GM23338 (cell line): ENCODE measurements around the gene ZNF543. TPM values are rescaled to one million over a fixed set of nuclear protein-coding genes. Genes with fewer than 3 reads are reported as not detected.
A peak's percentile ranks its signal among the peaks of the same experiment; 100 is the strongest.

ENCODE experiments used
- ATAC-seq: fragments of 200-7000 bp; cut with Tn5 transposase; 3 replicates; pipeline ENCODE4 v1.9.1; 2020
- DNase-seq: peaks from one replicate; pipeline ENCODE4 v3.0.0-alpha.2; 2015; ENCODE audit warnings: low spot score
- H2AFZ ChIP-seq: fragments of 200-600 bp; sonication (generic); 2 replicates; pipeline ENCODE4 v1.8.0; 2016; ENCODE audit warnings: antibody characterized with exemption, mild to moderate bottlenecking, moderate library complexity
- H3F3A ChIP-seq: fragments of 200-600 bp; sonication (generic); replicated peaks from 2 replicates; pipeline ENCODE4 v1.8.0; 2017; ENCODE audit warnings: antibody characterized with exemption, mixed run types, low read depth
- H3K27ac ChIP-seq: fragments of 200-600 bp; sonication (generic); 2 replicates; pipeline ENCODE4 v1.6.1; 2016; ENCODE audit warnings: low read depth
- H3K27me3 ChIP-seq: fragments of 200-600 bp; sonication (generic); 2 replicates; pipeline ENCODE4 v1.8.0; 2016; ENCODE audit warnings: mild to moderate bottlenecking, mixed run types, moderate library complexity; ENCODE audit not compliant: insufficient read depth
- H3K36me3 ChIP-seq: fragments of 200-600 bp; sonication (generic); 2 replicates; pipeline ENCODE4 v1.8.0; 2016; ENCODE audit warnings: mild to moderate bottlenecking; ENCODE audit not compliant: insufficient read depth
- H3K4me1 ChIP-seq: fragments of 200-600 bp; sonication (generic); 2 replicates; pipeline ENCODE4 v1.8.0; 2016; ENCODE audit warnings: mild to moderate bottlenecking, moderate library complexity; ENCODE audit not compliant: insufficient read depth
- H3K4me2 ChIP-seq: fragments of 200-600 bp; sonication (generic); 2 replicates; pipeline ENCODE4 v1.7.1; 2017; ENCODE audit warnings: mixed run types
- H3K4me3 ChIP-seq: fragments of 200-600 bp; sonication (generic); 2 replicates; pipeline ENCODE4 v1.6.1; 2016; ENCODE audit warnings: mixed run types
- H3K79me2 ChIP-seq: fragments of 200-600 bp; sonication (generic); replicated peaks from 2 replicates; pipeline ENCODE4 v1.8.0; 2017; ENCODE audit warnings: mild to moderate bottlenecking; ENCODE audit not compliant: insufficient read depth
- H3K9me2 ChIP-seq: fragments of 200-600 bp; sonication (generic); 2 replicates; pipeline ENCODE4 v1.8.0; 2017; ENCODE audit not compliant: insufficient read depth
- H4K20me1 ChIP-seq: fragments of 200-600 bp; sonication (generic); replicated peaks from 2 replicates; pipeline ENCODE4 v1.8.0; 2017; ENCODE audit warnings: mild to moderate bottlenecking; ENCODE audit not compliant: insufficient read depth
- H3K27ac Mint-ChIP-seq: 2 replicates; pipeline ENCODE4 v1.8.0; 2020; ENCODE audit warnings: inconsistent platforms, mild to moderate bottlenecking, moderate library complexity, mixed read lengths
- H3K27me3 Mint-ChIP-seq: 3 replicates; pipeline ENCODE4 v1.8.0; 2022; ENCODE audit warnings: low read depth, mild to moderate bottlenecking, moderate library complexity, mixed read lengths, inconsistent platforms; ENCODE audit not compliant: insufficient read depth, poor library complexity
- H3K36me3 Mint-ChIP-seq: 3 replicates; pipeline ENCODE4 v1.8.0; 2021; ENCODE audit warnings: low read depth, mild to moderate bottlenecking, inconsistent platforms, moderate library complexity, mixed read lengths
- H3K4me1 Mint-ChIP-seq: 3 replicates; pipeline ENCODE4 v1.8.0; 2020; ENCODE audit warnings: mild to moderate bottlenecking, inconsistent platforms, mixed read lengths
- H3K4me3 Mint-ChIP-seq: 3 replicates; pipeline ENCODE4 v1.8.0; 2021; ENCODE audit warnings: moderate library complexity, mild to moderate bottlenecking, inconsistent platforms, mixed read lengths
- H3K9me3 Mint-ChIP-seq: 3 replicates; pipeline ENCODE4 v1.8.0; 2020; ENCODE audit warnings: moderate library complexity, mild to moderate bottlenecking, inconsistent platforms, mixed read lengths
- CREB1 ChIP-seq: fragments of 250-450 bp; sonication (Bioruptor Pico); IDR thresholded peaks from 2 replicates; pipeline ENCODE4 v1.5.0; 2020; ENCODE audit warnings: low read depth, mild to moderate bottlenecking, moderate library complexity
- JUNB ChIP-seq: IDR thresholded peaks from one replicate; pipeline ENCODE4 v1.6.1; 2016; ENCODE audit warnings: antibody characterized with exemption; ENCODE audit not compliant: unreplicated experiment
- NANOG ChIP-seq: IDR thresholded peaks from 2 replicates; pipeline ENCODE4 v1.6.1; 2016; ENCODE audit warnings: antibody characterized with exemption, borderline replicate concordance
- POLR2AphosphoS5 ChIP-seq: IDR thresholded peaks from 2 replicates; pipeline ENCODE4 v1.6.1; 2016; ENCODE audit warnings: antibody characterized with exemption, low read depth
- ZNF114 ChIP-seq: fragments of 250-450 bp; sonication (Bioruptor Pico); IDR thresholded peaks from 2 replicates; pipeline ENCODE4 v1.5.0; 2020; ENCODE audit warnings: mild to moderate bottlenecking, moderate library complexity
- ZNF331 ChIP-seq: fragments of 250-450 bp; sonication (Bioruptor Pico); IDR thresholded peaks from 2 replicates; pipeline ENCODE4 v1.5.0; 2020; ENCODE audit warnings: low read depth, mild to moderate bottlenecking, moderate library complexity
- polyA plus RNA-seq: library from polyadenylated mRNA; unstranded; fragments of >200 nt; fragmentation: Nextera tagmentation; extraction: Ambion mirVana; gene quantifications from 2 replicates; pipeline ENCODE4 v1.2.1, GENCODE V29; 2016
- total RNA-seq: library from RNA; depleted of rRNA; stranded (reverse); fragments of >200 nt; shearing (Covaris generic); gene quantifications from 2 replicates; pipeline ENCODE4 v1.2.3, GENCODE V29; 2014
- TF ChIP-seq, protein P1 (sequence below): fragments of 250-450 bp; sonication (Bioruptor Pico); IDR thresholded peaks from 2 replicates; pipeline ENCODE4 v1.5.0; 2020; ENCODE audit warnings: mild to moderate bottlenecking, moderate library complexity
- TF ChIP-seq, protein P2 (sequence below), 2 experiments: fragments of 200-600 bp in 1 of 2; sonication (generic) in 1 of 2; conservative IDR thresholded peaks; 2 replicates each; pipeline versions ENCODE4 v1.5.1 to v1.6.1; 2016 to 2017; ENCODE audit warnings: antibody characterized with exemption in 2 of 2, low read depth in 2 of 2, mild to moderate bottlenecking in 2 of 2, moderate library complexity in 1 of 2

ZNF543 gene
- total and polyA plus RNA-seq, 2 experiments from 2014 or later: 2.4 to 10.3 TPM

DNA sequence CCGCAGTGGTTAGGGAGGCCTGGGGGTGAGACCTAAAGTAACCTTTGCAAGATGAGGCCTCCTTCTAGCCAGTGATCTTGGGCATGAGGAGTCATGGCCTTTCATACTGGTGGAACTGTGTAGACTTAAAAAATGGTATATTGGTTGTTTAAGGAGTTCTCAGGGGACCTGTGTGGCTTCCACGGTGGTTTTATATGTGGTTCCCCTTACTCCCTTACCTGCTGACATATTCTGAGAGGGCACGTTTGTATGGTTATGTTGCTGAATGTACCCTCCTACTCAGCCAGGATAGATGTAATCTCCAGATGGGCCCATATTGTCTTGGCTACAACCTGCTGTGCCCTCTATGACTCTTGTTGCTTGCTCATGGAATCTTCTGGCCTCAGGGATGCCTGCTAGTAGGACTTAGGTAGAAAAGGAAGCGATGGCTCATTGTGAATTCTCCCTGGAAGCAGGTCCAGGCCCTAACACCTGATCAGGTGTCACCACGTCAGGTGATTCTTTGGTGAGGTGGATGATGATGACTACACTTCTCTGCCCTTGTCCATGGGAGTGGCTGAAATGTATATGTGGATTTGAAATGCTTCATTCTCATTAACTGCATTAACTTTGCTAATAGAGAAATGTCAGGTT, 38.1 kb upstream of the ZNF543 start:
- no peak for DNase-seq

More for the DNA sequence above, 38.1 kb upstream of the ZNF543 start:
- no peaks in the 10 kb centered on the region for H3K27me3 ChIP-seq
- H3K27ac ChIP-seq: no peak overlapping the region
- peaks cover 13% of the 10 kb centered on the region for H3K4me1 ChIP-seq
- H3K9me3 Mint-ChIP-seq: no peaks in the 10 kb centered on the region; the same call in 2 of the 3 replicates
- no peak for ATAC-seq
- H3K4me3 Mint-ChIP-seq: no peak overlapping the region; the same call in 2 of the 3 replicates
- peak overlapping the region; percentile 100 for H3K4me2 ChIP-seq
- H3K27me3 Mint-ChIP-seq: peaks cover 9% of the 10 kb centered on the region
- H3K4me1 Mint-ChIP-seq: peaks cover 11% of the 10 kb centered on the region
- no peak overlapping the region for H3K27ac Mint-ChIP-seq
- H2AFZ ChIP-seq: no peak overlapping the region
- H3K4me3 ChIP-seq: peak overlapping the region; percentile 68
- H3K36me3 Mint-ChIP-seq: peaks cover 57% of the 10 kb centered on the region
- H3K79me2 ChIP-seq: peaks cover 67% of the 10 kb centered on the region
- no peaks in the 10 kb centered on the region for H3F3A ChIP-seq
- H3K36me3 ChIP-seq: peaks cover 24% of the 10 kb centered on the region
- peaks cover 38% of the 10 kb centered on the region for H4K20me1 ChIP-seq
- H3K9me2 ChIP-seq: no peaks in the 10 kb centered on the region
- TF ChIP-seq, protein P1, sequence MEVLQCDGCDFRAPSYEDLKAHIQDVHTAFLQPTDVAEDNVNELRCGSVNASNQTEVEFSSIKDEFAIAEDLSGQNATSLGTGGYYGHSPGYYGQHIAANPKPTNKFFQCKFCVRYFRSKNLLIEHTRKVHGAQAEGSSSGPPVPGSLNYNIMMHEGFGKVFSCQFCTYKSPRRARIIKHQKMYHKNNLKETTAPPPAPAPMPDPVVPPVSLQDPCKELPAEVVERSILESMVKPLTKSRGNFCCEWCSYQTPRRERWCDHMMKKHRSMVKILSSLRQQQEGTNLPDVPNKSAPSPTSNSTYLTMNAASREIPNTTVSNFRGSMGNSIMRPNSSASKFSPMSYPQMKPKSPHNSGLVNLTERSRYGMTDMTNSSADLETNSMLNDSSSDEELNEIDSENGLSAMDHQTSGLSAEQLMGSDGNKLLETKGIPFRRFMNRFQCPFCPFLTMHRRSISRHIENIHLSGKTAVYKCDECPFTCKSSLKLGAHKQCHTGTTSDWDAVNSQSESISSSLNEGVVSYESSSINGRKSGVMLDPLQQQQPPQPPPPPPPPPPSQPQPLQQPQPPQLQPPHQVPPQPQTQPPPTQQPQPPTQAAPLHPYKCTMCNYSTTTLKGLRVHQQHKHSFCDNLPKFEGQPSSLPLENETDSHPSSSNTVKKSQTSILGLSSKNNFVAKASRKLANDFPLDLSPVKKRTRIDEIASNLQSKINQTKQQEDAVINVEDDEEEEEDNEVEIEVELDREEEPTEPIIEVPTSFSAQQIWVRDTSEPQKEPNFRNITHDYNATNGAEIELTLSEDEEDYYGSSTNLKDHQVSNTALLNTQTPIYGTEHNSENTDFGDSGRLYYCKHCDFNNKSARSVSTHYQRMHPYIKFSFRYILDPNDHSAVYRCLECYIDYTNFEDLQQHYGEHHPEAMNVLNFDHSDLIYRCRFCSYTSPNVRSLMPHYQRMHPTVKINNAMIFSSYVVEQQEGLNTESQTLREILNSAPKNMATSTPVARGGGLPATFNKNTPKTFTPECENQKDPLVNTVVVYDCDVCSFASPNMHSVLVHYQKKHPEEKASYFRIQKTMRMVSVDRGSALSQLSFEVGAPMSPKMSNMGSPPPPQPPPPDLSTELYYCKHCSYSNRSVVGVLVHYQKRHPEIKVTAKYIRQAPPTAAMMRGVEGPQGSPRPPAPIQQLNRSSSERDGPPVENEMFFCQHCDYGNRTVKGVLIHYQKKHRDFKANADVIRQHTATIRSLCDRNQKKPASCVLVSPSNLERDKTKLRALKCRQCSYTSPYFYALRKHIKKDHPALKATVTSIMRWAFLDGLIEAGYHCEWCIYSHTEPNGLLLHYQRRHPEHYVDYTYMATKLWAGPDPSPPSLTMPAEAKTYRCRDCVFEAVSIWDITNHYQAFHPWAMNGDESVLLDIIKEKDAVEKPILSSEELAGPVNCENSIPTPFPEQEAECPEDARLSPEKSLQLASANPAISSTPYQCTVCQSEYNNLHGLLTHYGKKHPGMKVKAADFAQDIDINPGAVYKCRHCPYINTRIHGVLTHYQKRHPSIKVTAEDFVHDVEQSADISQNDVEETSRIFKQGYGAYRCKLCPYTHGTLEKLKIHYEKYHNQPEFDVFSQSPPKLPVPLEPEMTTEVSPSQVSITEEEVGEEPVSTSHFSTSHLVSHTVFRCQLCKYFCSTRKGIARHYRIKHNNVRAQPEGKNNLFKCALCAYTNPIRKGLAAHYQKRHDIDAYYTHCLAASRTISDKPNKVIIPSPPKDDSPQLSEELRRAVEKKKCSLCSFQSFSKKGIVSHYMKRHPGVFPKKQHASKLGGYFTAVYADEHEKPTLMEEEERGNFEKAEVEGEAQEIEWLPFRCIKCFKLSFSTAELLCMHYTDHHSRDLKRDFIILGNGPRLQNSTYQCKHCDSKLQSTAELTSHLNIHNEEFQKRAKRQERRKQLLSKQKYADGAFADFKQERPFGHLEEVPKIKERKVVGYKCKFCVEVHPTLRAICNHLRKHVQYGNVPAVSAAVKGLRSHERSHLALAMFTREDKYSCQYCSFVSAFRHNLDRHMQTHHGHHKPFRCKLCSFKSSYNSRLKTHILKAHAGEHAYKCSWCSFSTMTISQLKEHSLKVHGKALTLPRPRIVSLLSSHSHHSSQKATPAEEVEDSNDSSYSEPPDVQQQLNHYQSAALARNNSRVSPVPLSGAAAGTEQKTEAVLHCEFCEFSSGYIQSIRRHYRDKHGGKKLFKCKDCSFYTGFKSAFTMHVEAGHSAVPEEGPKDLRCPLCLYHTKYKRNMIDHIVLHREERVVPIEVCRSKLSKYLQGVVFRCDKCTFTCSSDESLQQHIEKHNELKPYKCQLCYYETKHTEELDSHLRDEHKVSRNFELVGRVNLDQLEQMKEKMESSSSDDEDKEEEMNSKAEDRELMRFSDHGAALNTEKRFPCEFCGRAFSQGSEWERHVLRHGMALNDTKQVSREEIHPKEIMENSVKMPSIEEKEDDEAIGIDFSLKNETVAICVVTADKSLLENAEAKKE (CRISPR knock-in tag): no peak
- TF ChIP-seq, protein P2, sequence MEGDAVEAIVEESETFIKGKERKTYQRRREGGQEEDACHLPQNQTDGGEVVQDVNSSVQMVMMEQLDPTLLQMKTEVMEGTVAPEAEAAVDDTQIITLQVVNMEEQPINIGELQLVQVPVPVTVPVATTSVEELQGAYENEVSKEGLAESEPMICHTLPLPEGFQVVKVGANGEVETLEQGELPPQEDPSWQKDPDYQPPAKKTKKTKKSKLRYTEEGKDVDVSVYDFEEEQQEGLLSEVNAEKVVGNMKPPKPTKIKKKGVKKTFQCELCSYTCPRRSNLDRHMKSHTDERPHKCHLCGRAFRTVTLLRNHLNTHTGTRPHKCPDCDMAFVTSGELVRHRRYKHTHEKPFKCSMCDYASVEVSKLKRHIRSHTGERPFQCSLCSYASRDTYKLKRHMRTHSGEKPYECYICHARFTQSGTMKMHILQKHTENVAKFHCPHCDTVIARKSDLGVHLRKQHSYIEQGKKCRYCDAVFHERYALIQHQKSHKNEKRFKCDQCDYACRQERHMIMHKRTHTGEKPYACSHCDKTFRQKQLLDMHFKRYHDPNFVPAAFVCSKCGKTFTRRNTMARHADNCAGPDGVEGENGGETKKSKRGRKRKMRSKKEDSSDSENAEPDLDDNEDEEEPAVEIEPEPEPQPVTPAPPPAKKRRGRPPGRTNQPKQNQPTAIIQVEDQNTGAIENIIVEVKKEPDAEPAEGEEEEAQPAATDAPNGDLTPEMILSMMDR (conservative IDR thresholded peaks at IDR 0.05; ENCODE audit: low read depth in 2 of 2): no peak
- TF ChIP-seq JUNB: no peak
- TF ChIP-seq ZNF114 (CRISPR knock-in tag): no peak
- TF ChIP-seq ZNF331: no peak
- no peak for TF ChIP-seq NANOG
- no peak for TF ChIP-seq CREB1 (CRISPR knock-in tag)
- no peak for TF ChIP-seq POLR2AphosphoS5
